Breast epithelium (tissue), 3 donors: ENCODE data around the gene GATAD2B.

Experiments
- POLR2A ChIP-seq: fragments of 450-650 bp; IDR thresholded peaks from one replicate; pipeline ENCODE4 v1.6.1; 2016; ENCODE audit warnings: antibody characterized with exemption, mild to moderate bottlenecking, moderate library complexity
- POLR2AphosphoS5 ChIP-seq, 3 donors: sonication (generic); formaldehyde crosslinking; IDR thresholded peaks; one replicate each; pipeline ENCODE4 v1.6.1; 2017; ENCODE audit warnings: antibody characterized with exemption in 3 of 3
- TF ChIP-seq, protein P1 (sequence below), 3 donors: fragments of 450-650 bp; IDR thresholded peaks; one replicate each; pipeline ENCODE4 v1.5.1; 2016 to 2017; ENCODE audit warnings: antibody characterized with exemption in 3 of 3, mild to moderate bottlenecking in 3 of 3, moderate library complexity in 3 of 3

DNA sequence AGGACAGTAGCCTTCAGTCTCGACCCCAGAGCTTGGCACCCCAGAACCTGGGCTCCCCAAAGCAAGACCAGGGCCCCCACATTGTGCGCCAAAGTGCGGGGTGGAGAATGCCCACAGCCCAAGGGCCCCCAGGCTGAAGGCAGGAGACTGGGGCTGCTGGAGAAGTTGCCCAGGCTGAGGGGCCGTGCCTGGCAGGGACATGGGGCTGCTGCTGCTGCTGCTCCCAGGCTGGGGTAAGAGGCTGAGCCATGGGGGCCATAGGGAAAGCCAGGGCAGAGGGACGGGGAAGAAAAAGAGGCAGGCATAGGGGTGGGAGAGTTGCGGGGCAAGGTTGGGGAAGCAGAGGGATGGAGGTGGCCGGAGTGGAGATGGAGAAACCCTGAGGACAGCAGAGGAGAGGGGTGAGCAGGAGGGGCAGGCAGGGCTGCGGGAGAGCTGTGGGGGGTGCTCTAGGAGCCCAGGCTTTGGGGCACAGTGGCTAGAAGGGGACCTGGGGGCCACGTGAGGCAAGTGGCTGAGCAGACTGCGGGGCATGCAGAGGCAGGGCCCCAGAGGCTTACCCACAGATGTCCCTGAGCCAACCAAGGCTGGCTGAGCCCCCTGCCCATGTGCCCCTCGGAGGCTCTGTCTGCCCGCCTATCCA lies 128.7 kb downstream of the GATAD2B start:
- TF ChIP-seq POLR2A (no peak), POLR2AphosphoS5 (IDR thresholded peaks at IDR 0.05) (no peak)
- TF ChIP-seq, protein P1, sequence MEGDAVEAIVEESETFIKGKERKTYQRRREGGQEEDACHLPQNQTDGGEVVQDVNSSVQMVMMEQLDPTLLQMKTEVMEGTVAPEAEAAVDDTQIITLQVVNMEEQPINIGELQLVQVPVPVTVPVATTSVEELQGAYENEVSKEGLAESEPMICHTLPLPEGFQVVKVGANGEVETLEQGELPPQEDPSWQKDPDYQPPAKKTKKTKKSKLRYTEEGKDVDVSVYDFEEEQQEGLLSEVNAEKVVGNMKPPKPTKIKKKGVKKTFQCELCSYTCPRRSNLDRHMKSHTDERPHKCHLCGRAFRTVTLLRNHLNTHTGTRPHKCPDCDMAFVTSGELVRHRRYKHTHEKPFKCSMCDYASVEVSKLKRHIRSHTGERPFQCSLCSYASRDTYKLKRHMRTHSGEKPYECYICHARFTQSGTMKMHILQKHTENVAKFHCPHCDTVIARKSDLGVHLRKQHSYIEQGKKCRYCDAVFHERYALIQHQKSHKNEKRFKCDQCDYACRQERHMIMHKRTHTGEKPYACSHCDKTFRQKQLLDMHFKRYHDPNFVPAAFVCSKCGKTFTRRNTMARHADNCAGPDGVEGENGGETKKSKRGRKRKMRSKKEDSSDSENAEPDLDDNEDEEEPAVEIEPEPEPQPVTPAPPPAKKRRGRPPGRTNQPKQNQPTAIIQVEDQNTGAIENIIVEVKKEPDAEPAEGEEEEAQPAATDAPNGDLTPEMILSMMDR (IDR thresholded peaks at IDR 0.05) = no peak
